AG09309 (cell line): ENCODE measurements around the gene LMF1.

Experiments used
- DNase-seq: peaks from one replicate; pipeline ENCODE4 v3.0.0-alpha.2; 2010; ENCODE audit warnings: low read depth
- H3K4me3 ChIP-seq: 2 replicates; pipeline ENCODE4 v1.5.1; 2011; ENCODE audit warnings: mild to moderate bottlenecking, low read depth, low read length, moderate library complexity; ENCODE audit not compliant: control insufficient read depth
- TF ChIP-seq, protein P1 (sequence below): IDR thresholded peaks from 2 replicates; pipeline ENCODE4 v1.5.1; 2011; ENCODE audit warnings: mild to moderate bottlenecking, low read depth, low read length, inconsistent platforms; ENCODE audit not compliant: insufficient read depth, control insufficient read depth; ENCODE audit errors: missing control alignments

LMF1 gene

DNA sequence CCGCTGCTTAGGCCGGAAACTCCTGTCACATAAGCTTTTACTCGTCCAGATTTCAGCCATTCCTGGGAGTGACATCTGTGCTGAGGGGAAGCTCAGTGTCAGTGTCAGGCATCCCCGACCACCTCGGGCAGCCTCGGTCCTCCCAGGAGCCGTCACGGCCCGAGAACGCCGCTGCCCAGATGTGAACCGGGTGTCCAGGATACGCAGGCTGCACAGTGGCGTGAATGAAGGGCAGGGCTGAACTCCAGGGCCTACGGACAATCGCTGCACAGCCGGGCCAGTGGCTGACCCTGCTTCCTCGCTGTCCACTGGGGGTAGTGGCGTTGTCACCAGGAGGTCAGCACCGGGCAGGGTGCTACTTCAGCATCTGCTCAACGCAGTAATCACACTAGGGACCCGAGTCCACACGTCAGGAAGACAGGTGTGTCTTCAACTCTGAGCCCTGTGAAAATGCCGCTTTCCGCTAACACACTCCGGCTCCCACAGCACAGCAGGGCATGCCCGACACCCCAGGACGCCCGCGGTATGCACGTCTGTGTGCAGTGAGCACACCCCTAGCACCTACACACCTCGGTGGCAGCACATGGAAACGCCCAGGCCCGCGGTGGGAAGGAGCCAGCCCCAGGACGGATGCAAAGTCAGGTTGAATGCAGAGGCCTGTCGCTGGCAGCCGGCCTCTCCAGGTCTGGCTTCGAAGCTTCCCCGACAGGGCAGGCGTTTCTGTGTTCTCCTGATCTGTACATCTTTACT, 3.1 kb downstream of the LMF1 start:
- H3K4me3 ChIP-seq: no peak overlapping the region

DNA sequence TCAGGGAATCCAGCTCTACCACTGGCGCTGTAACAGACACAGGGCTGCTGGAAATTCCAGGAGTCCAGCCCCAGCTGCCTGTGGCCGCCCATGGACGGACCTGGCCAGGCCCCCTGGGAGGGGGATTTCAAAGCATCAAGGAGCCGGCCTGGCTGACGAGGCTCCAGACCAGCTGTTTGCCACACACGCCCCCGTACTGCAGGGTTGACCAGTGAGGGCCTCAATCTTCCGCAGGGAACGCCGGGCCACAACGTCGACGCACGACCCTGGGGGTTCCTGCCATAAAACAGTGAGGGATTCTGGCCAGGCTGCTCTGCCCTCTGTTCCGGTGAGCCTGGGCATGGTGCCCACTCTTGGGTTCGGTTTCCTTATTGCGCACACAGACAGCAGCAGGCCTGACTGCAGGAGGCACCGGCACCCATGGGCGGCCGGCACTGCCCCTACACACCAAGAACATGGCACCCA, 3.7 kb downstream of the LMF1 start:
- TF ChIP-seq, protein P1, sequence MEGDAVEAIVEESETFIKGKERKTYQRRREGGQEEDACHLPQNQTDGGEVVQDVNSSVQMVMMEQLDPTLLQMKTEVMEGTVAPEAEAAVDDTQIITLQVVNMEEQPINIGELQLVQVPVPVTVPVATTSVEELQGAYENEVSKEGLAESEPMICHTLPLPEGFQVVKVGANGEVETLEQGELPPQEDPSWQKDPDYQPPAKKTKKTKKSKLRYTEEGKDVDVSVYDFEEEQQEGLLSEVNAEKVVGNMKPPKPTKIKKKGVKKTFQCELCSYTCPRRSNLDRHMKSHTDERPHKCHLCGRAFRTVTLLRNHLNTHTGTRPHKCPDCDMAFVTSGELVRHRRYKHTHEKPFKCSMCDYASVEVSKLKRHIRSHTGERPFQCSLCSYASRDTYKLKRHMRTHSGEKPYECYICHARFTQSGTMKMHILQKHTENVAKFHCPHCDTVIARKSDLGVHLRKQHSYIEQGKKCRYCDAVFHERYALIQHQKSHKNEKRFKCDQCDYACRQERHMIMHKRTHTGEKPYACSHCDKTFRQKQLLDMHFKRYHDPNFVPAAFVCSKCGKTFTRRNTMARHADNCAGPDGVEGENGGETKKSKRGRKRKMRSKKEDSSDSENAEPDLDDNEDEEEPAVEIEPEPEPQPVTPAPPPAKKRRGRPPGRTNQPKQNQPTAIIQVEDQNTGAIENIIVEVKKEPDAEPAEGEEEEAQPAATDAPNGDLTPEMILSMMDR: no peak
- DNase-seq: no peak
- no peak overlapping the region for H3K4me3 ChIP-seq

More for the DNA sequence above, 3.1 kb downstream of the LMF1 start:
- TF ChIP-seq, protein P1: no peak
- no peak for DNase-seq

DNA sequence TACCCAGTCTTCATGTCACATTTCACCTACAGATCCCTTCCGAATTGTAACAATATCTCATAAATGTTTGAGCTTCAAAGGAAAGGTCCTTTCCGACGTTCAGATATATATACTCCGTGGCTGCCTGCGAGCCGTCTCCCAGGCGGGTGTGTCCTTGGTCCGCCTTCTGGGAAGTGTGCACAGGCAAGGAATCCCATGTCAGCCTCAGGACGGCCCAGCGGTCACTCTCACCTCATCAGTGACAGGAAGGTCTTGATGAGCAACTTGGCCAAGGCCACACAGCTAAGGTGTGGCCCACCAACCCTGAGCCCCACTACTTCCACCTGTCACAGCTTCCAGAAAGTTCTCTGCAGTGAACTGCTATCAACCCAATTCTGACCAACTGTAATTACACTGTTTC, 4.3 kb downstream of the LMF1 start:
- DNase-seq: no peak
- no peak overlapping the region for H3K4me3 ChIP-seq
- TF ChIP-seq, protein P1: no peak

DNA sequence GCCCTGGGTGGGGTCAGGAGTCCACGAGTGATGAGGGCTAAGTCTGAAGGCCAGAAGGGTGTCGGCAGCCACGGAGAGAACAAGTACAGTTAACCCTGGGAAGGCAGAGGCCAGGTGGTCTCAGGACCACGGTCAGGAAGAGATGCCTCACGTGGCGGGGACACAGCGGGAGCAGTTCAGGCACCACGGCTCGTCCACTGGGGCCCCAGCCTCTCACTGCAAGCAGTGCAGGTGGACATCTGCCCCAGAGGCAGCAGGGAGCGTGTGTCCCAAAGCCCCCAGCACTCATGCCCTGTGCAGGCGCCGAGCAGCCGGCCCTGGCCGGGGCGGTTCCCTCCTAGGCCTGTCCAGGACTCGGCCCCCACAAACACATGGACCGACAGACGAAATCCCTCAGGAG, 4.7 kb downstream of the LMF1 start:
- H3K4me3 ChIP-seq: no peak overlapping the region
- DNase-seq: no peak
- TF ChIP-seq, protein P1: no peak

DNA sequence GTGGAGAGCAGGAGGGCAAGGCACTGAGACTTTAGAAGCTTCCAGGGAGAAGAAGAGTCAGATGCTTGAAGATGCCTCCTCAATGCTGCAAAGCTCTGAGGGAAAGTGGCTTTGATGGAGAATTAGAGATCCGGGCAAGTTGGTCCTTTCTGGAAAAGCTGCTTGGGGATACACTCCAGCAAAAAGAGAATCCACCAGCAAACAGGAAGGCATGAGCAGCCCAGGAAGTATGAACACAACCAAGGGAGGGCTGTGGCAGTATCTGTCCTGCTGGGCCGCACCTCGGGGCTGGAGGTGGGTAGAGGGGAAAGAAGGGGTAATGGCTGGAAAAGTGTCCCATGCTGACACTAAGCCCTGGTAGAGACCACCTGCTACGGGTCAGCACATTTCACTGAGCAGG, 5.3 kb downstream of the LMF1 start:
- DNase-seq: no peak
- TF ChIP-seq, protein P1: no peak
- H3K4me3 ChIP-seq: no peak overlapping the region

DNA sequence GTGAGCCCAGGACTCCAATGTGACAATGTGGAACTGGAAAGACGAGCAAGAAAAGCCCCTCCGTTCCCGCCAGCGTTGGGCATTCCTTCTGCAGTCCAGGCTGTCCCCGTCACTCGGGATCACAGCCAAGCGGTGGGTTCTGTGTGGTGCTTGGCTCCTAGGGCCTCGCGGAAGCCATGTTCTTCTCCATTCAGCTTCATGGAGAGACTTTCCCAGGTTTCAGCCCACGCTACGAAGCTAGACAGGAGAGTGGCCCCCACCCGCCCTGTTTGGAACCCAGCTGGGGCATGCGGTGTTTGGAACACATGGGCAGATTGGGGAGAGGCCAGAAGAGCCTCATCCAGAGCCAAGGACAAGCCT, 5.8 kb downstream of the LMF1 start:
- TF ChIP-seq, protein P1: peak; percentile 8
- DNase-seq: no peak
- H3K4me3 ChIP-seq: peak overlapping the region; percentile 39
